HepG2 (cell line): ENCODE measurements around the gene CILP2. TPM values are rescaled to one million over a fixed set of nuclear protein-coding genes. Genes with fewer than 3 reads are reported as not detected.

ENCODE experiments used
- ATAC-seq: fragments of 200-7000 bp; cut with Tn5 transposase; 3 replicates; pipeline ENCODE4 v1.9.1; 2020; ENCODE audit warnings: mild to moderate bottlenecking, moderate library complexity
- BruUV-seq: library from RNA; stranded (reverse); fragments of 400-500 nt; replicated peaks from 2 replicates; lab custom pipeline; 2021; lab: Mats Ljungman, UMichigan
- CTCF ChIA-PET: fragments of 300-600 bp; formaldehyde crosslinking; extraction: SDS; loops from one replicate; lab custom pipeline; 2021; ENCODE audit warnings: low total read pairs, inconsistent platforms, low intra/inter-chr PET ratio; lab: Yijun Ruan, JAX
- POLR2A ChIA-PET: fragments of 350-600 bp; sonication (Branson Sonifier 250); formaldehyde crosslinking; loops from one replicate; lab custom pipeline; 2020; ENCODE audit warnings: antibody characterized with exemption, inconsistent platforms; lab: Yijun Ruan, JAX
- DNase-seq: peaks from one replicate; pipeline ENCODE4 v3.0.0-alpha.2; 2015; ENCODE audit warnings: low spot score
- FAIRE-seq: peaks from 3 replicates; lab custom pipeline; 2011; peaks lifted over from hg19 to GRCh38; lab: Jason Lieb, UNC
- H2AFZ ChIP-seq: one replicate; pipeline ENCODE4 v1.6.1; 2011; ENCODE audit warnings: low read length, inconsistent platforms
- H3K27ac ChIP-seq: fragments of 300-600 bp; 3 replicates; pipeline ENCODE4 v1.8.0; 2011; ENCODE audit warnings: mixed run types, mild to moderate bottlenecking, mixed read lengths, low read length, inconsistent platforms; ENCODE audit not compliant: insufficient read depth; ENCODE audit errors: extremely low read length
- H3K27me3 ChIP-seq, 2 experiments: fragments of 200-600 bp in 1 of 2; 2 replicates in 1 of 2; 3 replicates in 1 of 2; pipeline versions ENCODE4 v1.6.0 to v1.8.0; 2011; ENCODE audit warnings: low read length in 2 of 2, mild to moderate bottlenecking in 2 of 2, moderate library complexity in 2 of 2, inconsistent platforms in 1 of 2; ENCODE audit not compliant: insufficient read depth in 2 of 2, control insufficient read depth in 1 of 2
- H3K36me3 ChIP-seq, 2 experiments: fragments of 200-600 bp in 1 of 2; replicated peaks in 1 of 2; 2 replicates in 1 of 2; 3 replicates in 1 of 2; pipeline versions ENCODE4 v1.5.1 to v1.8.0; 2011; ENCODE audit warnings: low read length in 2 of 2, inconsistent platforms in 1 of 2; ENCODE audit not compliant: insufficient read depth in 2 of 2, control insufficient read depth in 1 of 2
- H3K4me1 ChIP-seq: 2 replicates; pipeline ENCODE4 v1.5.1; 2012; ENCODE audit warnings: low read length, inconsistent platforms; ENCODE audit not compliant: insufficient read depth
- H3K4me2 ChIP-seq: 2 replicates; pipeline ENCODE4 v1.6.0; 2011; ENCODE audit warnings: low read depth, low read length, inconsistent platforms
- H3K4me3 ChIP-seq, 3 experiments: fragments of 200-600 bp in 1 of 3; sonication (generic), shearing (Covaris generic) in 1 of 3; replicated peaks in 1 of 3; 2 replicates each; pipeline ENCODE4 v1.5.1; 2011 to 2016; ENCODE audit warnings: low read length in 3 of 3, inconsistent platforms in 2 of 3, low read depth in 2 of 3, mild to moderate bottlenecking in 2 of 3, control low read depth in 1 of 3, mixed read lengths in 1 of 3; ENCODE audit not compliant: insufficient read depth in 1 of 3
- H3K79me2 ChIP-seq: one replicate; pipeline ENCODE4 v1.6.1; 2011; ENCODE audit warnings: low read length, inconsistent platforms; ENCODE audit not compliant: insufficient read depth
- H3K9ac ChIP-seq: 2 replicates; pipeline ENCODE4 v1.6.0; 2011; ENCODE audit warnings: mild to moderate bottlenecking, low read depth, low read length, inconsistent platforms; ENCODE audit not compliant: insufficient read depth
- H3K9me3 ChIP-seq: 2 replicates; pipeline ENCODE4 v1.5.1; 2012; ENCODE audit warnings: mild to moderate bottlenecking, low read length
- H4K20me1 ChIP-seq: 2 replicates; pipeline ENCODE4 v1.6.0; 2011; ENCODE audit warnings: inconsistent platforms, mild to moderate bottlenecking, low read length, moderate library complexity; ENCODE audit not compliant: insufficient read depth
- ARNTL ChIP-seq: sonication (generic); formaldehyde crosslinking; IDR thresholded peaks from 2 replicates; pipeline ENCODE4 v1.4.0; 2020; ENCODE audit warnings: mild to moderate bottlenecking, missing genetic modification reagents
- ATRX ChIP-seq: sonication (generic); formaldehyde crosslinking; IDR thresholded peaks from 2 replicates; pipeline ENCODE4 v1.4.0; 2020; ENCODE audit warnings: missing genetic modification reagents, borderline replicate concordance
- FOXA1 ChIP-seq, 2 experiments: fragments of 450-650 bp in 1 of 2; sonication (generic) in 1 of 2; formaldehyde crosslinking in 1 of 2; IDR thresholded peaks; 2 replicates each; pipeline versions ENCODE4 v1.4.0 to v1.6.1; 2016 to 2020; ENCODE audit warnings: missing genetic modification reagents in 1 of 2
- FOXK1 ChIP-seq: sonication (generic); formaldehyde crosslinking; IDR thresholded peaks from 2 replicates; pipeline ENCODE4 v1.4.0; 2020; ENCODE audit warnings: low read depth, missing genetic modification reagents, borderline replicate concordance
- KAT7 ChIP-seq: IDR thresholded peaks from 2 replicates; pipeline ENCODE4 v1.6.1; 2018; ENCODE audit warnings: borderline replicate concordance, missing compliant biosample characterization
- KDM6A ChIP-seq: IDR thresholded peaks from 2 replicates; pipeline ENCODE4 v1.6.1; 2016; ENCODE audit warnings: low read depth
- NAIF1 ChIP-seq: sonication (generic); formaldehyde crosslinking; IDR thresholded peaks from 2 replicates; pipeline ENCODE4 v1.5.0; 2020; ENCODE audit warnings: mild to moderate bottlenecking, missing genetic modification reagents, borderline replicate concordance
- NFE2 ChIP-seq: sonication (generic); formaldehyde crosslinking; IDR thresholded peaks from 2 replicates; pipeline ENCODE4 v1.4.0; 2020; ENCODE audit warnings: missing genetic modification reagents
- NFKBIZ ChIP-seq: IDR thresholded peaks from 2 replicates; pipeline ENCODE4 v1.6.1; 2018; ENCODE audit warnings: missing genetic modification reagents, missing compliant biosample characterization
- SP140L ChIP-seq: sonication (generic); formaldehyde crosslinking; IDR thresholded peaks from 2 replicates; pipeline ENCODE4 v1.4.0; 2020; ENCODE audit warnings: missing genetic modification reagents, borderline replicate concordance
- ZMYM3 ChIP-seq: sonication (generic); formaldehyde crosslinking; IDR thresholded peaks from 2 replicates; pipeline ENCODE4 v1.5.1; 2020; ENCODE audit warnings: mild to moderate bottlenecking, missing genetic modification reagents
- ZNF256 ChIP-seq: sonication (generic); formaldehyde crosslinking; conservative IDR thresholded peaks from 2 replicates; pipeline ENCODE4 v1.4.0; 2020; ENCODE audit warnings: missing genetic modification reagents
- ZNF263 ChIP-seq: sonication (generic); formaldehyde crosslinking; IDR thresholded peaks from 2 replicates; pipeline ENCODE4 v1.4.0; 2020; ENCODE audit warnings: missing genetic modification reagents
- ZNF431 ChIP-seq: sonication (generic); formaldehyde crosslinking; IDR thresholded peaks from 2 replicates; pipeline ENCODE4 v1.9.0; 2022; ENCODE audit warnings: missing genetic modification reagents, low read depth, mild to moderate bottlenecking, borderline replicate concordance
- ZNF552 ChIP-seq: sonication (generic); formaldehyde crosslinking; IDR thresholded peaks from 2 replicates; pipeline ENCODE4 v1.9.0; 2022; ENCODE audit warnings: missing genetic modification reagents, mild to moderate bottlenecking, borderline replicate concordance
- ZNF607 ChIP-seq: sonication (generic); formaldehyde crosslinking; IDR thresholded peaks from 2 replicates; pipeline ENCODE4 v1.5.1; 2020; ENCODE audit warnings: missing genetic modification reagents, mild to moderate bottlenecking, borderline replicate concordance
- ZNF678 ChIP-seq: sonication (generic); formaldehyde crosslinking; IDR thresholded peaks from 2 replicates; pipeline ENCODE4 v1.4.0; 2020; ENCODE audit warnings: mild to moderate bottlenecking, missing genetic modification reagents
- ZNF772 ChIP-seq: sonication (generic); formaldehyde crosslinking; IDR thresholded peaks from 2 replicates; pipeline ENCODE4 v1.5.0; 2020; ENCODE audit warnings: mild to moderate bottlenecking, missing genetic modification reagents
- WGBS: methylation state at CpG from one replicate; pipeline ENCODE4 v1.1.6; 2017; ENCODE audit warnings: low lambda C conversion rate; 5-methylcytosine and 5-hydroxymethylcytosine counted together
- in situ Hi-C: cut with HindIII; loops from 2 replicates; pipeline ENCODE4 v1.10.0; 2017; ENCODE audit warnings: low pct_unique_long_range_greater_than_20kb; ENCODE audit not compliant: extremely low pct_ligation_motif_present
- intact Hi-C: fragments of 100-400 bp; cut with micrococcal nuclease; formaldehyde crosslinking; loops from one replicate; pipeline ENCODE4 v1.10.0; 2022; ENCODE audit not compliant: unreplicated experiment
- polyA plus RNA-seq, 8 experiments: library from polyadenylated mRNA; depleted of rRNA in 3 of 8; stranded (reverse) in 7 of 8; unstranded in 1 of 8; fragments of >200 nt; fragmentation: Illumina TruSeq in 4 of 8; extraction: Trizol in 4 of 8; gene quantifications; 2 replicates each; pipeline versions ENCODE4 v1.2.1 to v1.2.3, GENCODE V29; 2011 to 2016; ENCODE audit warnings: low read depth in 4 of 8, missing spikeins in 1 of 8, mixed read lengths in 1 of 8; ENCODE audit not compliant: insufficient read depth in 1 of 8
- total RNA-seq, 5 experiments: library from RNA; depleted of rRNA; stranded (reverse); fragments of >200 nt; fragmentation: Illumina TruSeq; extraction: Trizol; gene quantifications; 2 replicates each; pipeline ENCODE4 v1.2.3, GENCODE V29; 2016; ENCODE audit warnings: low read depth in 1 of 5
- TF ChIP-seq, protein P1 (sequence below): IDR thresholded peaks from 2 replicates; pipeline ENCODE4 v1.6.1; 2016
- TF ChIP-seq, protein P2 (sequence below): sonication (generic); formaldehyde crosslinking; IDR thresholded peaks from 2 replicates; pipeline ENCODE4 v1.8.0; 2022; ENCODE audit warnings: mild to moderate bottlenecking, missing genetic modification reagents
- TF ChIP-seq, protein P3 (sequence below): sonication (generic); formaldehyde crosslinking; IDR thresholded peaks from 2 replicates; pipeline ENCODE4 v1.9.0; 2021; ENCODE audit warnings: missing genetic modification reagents, borderline replicate concordance

CILP2 gene
- total and polyA plus RNA-seq, 2 of the 13 experiments (the other 11 are each of a cell fraction or from before 2014, with no cell fraction given): 0.09 to 0.37 TPM

DNA sequence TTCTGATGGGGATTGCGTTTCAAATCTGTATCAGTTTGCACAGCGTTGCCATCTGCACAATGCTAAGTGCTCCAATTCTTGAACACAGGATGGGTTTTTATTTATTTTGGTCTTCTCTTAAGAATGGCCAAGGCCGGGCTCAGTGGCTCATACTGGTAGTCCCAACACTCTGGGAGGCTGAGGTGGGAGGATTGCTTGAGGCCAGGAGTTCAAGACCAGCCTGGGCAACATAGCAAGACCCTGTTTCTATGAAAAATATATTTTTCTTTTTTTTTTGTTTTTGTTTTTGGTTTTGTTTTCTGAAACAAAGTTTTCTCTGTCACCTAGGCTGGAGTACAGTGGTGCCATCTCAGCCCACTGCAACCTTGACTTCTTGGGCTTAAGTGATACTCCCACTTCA lies 14.9 kb upstream of the CILP2 start (continued):
- TF ChIP-seq ZNF552 (CRISPR knock-in tag): no peak
- no peak for TF ChIP-seq KAT7 (CRISPR knock-in tag)
- TF ChIP-seq, protein P1, sequence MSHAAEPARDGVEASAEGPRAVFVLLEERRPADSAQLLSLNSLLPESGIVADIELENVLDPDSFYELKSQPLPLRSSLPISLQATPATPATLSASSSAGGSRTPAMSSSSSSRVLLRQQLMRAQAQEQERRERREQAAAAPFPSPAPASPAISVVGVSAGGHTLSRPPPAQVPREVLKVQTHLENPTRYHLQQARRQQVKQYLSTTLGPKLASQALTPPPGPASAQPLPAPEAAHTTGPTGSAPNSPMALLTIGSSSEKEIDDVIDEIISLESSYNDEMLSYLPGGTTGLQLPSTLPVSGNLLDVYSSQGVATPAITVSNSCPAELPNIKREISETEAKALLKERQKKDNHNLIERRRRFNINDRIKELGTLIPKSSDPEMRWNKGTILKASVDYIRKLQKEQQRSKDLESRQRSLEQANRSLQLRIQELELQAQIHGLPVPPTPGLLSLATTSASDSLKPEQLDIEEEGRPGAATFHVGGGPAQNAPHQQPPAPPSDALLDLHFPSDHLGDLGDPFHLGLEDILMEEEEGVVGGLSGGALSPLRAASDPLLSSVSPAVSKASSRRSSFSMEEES: no peak
- no peak for TF ChIP-seq KDM6A (CRISPR knock-in tag)
- TF ChIP-seq NFE2 (CRISPR knock-in tag): no peak

DNA sequence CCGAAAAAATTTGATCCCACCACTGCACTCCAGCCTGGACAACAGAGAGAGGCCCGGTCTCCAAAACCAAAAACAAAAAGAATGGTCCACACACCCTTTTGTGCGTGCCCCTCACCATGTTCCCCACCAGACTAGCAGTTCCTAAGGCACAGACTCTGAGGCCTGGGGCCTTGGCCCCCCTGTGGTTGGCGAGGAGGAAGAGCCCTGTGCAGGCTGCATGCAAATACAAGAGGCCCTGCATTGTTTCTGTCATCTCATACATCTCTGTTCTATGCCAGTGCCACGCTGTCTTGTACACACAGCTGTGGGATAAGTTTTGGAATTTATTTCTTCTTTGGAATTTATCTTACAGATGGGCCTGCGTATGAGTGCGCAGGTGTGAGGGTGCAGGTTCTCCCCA lies 14.0 kb upstream of the CILP2 start:
- no peak overlapping the region for H3K27ac ChIP-seq
- no TSS peak for BruUV-seq
- DNase-seq (no peak), ATAC-seq (no peak), FAIRE-seq (no peak)
- peaks cover 10 to 37% of the 10 kb centered on the region in 2 experiments for H3K36me3 ChIP-seq
- H3K4me2 ChIP-seq: no peak overlapping the region
- in situ Hi-C loops: no loop called here
- no peak overlapping the region for H3K4me3 ChIP-seq
- intact Hi-C loops: no loop called here
- no peaks in the 10 kb centered on the region for H3K9me3 ChIP-seq
- WGBS: 93% methylated on average over 7 of the region's 7 CpGs
- POLR2A ChIA-PET: no interaction called here
- peaks cover 16% of the 10 kb centered on the region for H3K79me2 ChIP-seq
- H3K9ac ChIP-seq: no peak overlapping the region
- H4K20me1 ChIP-seq: peaks cover 21% of the 10 kb centered on the region
- no peaks in the 10 kb centered on the region for H3K27me3 ChIP-seq
- H3K4me1 ChIP-seq: no peaks in the 10 kb centered on the region
- CTCF ChIA-PET: no interaction called here
- no peak overlapping the region for H2AFZ ChIP-seq
- TF ChIP-seq NFKBIZ (CRISPR knock-in tag): no peak
- TF ChIP-seq FOXA1 (IDR thresholded peaks at IDR 0.05): no peak
- TF ChIP-seq FOXA1 (CRISPR knock-in tag; IDR thresholded peaks at IDR 0.05): no peak
- TF ChIP-seq, protein P2, sequence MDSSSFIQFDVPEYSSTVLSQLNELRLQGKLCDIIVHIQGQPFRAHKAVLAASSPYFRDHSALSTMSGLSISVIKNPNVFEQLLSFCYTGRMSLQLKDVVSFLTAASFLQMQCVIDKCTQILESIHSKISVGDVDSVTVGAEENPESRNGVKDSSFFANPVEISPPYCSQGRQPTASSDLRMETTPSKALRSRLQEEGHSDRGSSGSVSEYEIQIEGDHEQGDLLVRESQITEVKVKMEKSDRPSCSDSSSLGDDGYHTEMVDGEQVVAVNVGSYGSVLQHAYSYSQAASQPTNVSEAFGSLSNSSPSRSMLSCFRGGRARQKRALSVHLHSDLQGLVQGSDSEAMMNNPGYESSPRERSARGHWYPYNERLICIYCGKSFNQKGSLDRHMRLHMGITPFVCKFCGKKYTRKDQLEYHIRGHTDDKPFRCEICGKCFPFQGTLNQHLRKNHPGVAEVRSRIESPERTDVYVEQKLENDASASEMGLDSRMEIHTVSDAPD (CRISPR knock-in tag): no peak
- no peak for TF ChIP-seq ATRX (CRISPR knock-in tag)
- no peak for TF ChIP-seq FOXK1
- TF ChIP-seq ZNF772 (CRISPR knock-in tag): no peak
- no peak for TF ChIP-seq ZNF431
- TF ChIP-seq ARNTL: no peak
- TF ChIP-seq ZNF263 (CRISPR knock-in tag): no peak
- TF ChIP-seq ZNF678 (CRISPR knock-in tag): no peak
- no peak for TF ChIP-seq ZNF607
- TF ChIP-seq, protein P3, sequence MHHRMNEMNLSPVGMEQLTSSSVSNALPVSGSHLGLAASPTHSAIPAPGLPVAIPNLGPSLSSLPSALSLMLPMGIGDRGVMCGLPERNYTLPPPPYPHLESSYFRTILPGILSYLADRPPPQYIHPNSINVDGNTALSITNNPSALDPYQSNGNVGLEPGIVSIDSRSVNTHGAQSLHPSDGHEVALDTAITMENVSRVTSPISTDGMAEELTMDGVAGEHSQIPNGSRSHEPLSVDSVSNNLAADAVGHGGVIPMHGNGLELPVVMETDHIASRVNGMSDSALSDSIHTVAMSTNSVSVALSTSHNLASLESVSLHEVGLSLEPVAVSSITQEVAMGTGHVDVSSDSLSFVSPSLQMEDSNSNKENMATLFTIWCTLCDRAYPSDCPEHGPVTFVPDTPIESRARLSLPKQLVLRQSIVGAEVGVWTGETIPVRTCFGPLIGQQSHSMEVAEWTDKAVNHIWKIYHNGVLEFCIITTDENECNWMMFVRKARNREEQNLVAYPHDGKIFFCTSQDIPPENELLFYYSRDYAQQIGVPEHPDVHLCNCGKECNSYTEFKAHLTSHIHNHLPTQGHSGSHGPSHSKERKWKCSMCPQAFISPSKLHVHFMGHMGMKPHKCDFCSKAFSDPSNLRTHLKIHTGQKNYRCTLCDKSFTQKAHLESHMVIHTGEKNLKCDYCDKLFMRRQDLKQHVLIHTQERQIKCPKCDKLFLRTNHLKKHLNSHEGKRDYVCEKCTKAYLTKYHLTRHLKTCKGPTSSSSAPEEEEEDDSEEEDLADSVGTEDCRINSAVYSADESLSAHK (CRISPR knock-in tag): no peak
- TF ChIP-seq NAIF1 (CRISPR knock-in tag): no peak
- TF ChIP-seq SP140L (CRISPR knock-in tag): no peak
- no peak for TF ChIP-seq ZNF256 (CRISPR knock-in tag)
- no peak for TF ChIP-seq ZMYM3 (CRISPR knock-in tag)
